ENCODE measurements around the gene LRP1B.

Gene LRP1B

DNA sequence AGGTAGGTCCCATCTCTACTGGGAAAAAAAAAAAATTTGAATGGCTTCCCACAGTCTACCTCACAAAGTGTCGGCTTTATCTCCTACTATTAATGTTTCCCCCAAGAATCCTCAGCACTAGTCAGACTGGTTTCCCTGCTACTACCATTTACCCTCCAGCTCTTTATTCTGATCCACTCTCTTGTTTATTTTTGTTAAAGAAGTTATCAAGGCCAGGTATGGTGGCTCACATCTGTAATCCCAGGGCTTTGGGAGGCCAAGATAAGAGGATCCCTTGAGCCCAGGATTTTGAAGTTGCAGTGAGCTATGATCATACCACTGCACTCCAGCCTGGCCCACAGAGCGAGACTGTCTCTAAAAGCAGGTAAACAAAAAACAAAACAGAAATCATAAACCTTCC lies 1275.3 kb downstream of the LRP1B start:
- Histone ChIP-seq H3K79me2 (ENCODE audit: low read length) (no peaks in the 10 kb centered on the region), H3K4me1 (ENCODE audit: low read length) (no peaks in the 10 kb centered on the region), H3K4me3 (ENCODE audit: low read length) (no peak overlapping the region), H3K4me2 (ENCODE audit: low read depth, low read length) (no peak overlapping the region), H3K27ac (ENCODE audit: low read length) (no peak overlapping the region), H2AFZ (ENCODE audit: low read length) (no peak overlapping the region), H3K36me3 (replicated peaks; ENCODE audit: insufficient read depth, low read length) (no peaks in the 10 kb centered on the region), H3F3A (ENCODE audit: insufficient read depth, low read length) (no peaks in the 10 kb centered on the region), H4K20me1 (ENCODE audit: insufficient read depth, low read length) (no peaks in the 10 kb centered on the region), H3K9ac (ENCODE audit: low read length) (no peak overlapping the region), H3K9me2 (replicated peaks; ENCODE audit: insufficient read depth, low read length) (no peaks in the 10 kb centered on the region), H3K9me3 (replicated peaks; ENCODE audit: insufficient read depth, low read length) (no peaks in the 10 kb centered on the region), H3K27me3 (replicated peaks; ENCODE audit: insufficient read depth, low read length) (no peaks in the 10 kb centered on the region)
- TF ChIP-seq, protein P1, sequence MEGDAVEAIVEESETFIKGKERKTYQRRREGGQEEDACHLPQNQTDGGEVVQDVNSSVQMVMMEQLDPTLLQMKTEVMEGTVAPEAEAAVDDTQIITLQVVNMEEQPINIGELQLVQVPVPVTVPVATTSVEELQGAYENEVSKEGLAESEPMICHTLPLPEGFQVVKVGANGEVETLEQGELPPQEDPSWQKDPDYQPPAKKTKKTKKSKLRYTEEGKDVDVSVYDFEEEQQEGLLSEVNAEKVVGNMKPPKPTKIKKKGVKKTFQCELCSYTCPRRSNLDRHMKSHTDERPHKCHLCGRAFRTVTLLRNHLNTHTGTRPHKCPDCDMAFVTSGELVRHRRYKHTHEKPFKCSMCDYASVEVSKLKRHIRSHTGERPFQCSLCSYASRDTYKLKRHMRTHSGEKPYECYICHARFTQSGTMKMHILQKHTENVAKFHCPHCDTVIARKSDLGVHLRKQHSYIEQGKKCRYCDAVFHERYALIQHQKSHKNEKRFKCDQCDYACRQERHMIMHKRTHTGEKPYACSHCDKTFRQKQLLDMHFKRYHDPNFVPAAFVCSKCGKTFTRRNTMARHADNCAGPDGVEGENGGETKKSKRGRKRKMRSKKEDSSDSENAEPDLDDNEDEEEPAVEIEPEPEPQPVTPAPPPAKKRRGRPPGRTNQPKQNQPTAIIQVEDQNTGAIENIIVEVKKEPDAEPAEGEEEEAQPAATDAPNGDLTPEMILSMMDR (IDR thresholded peaks at IDR 0.05; ENCODE audit: low read length), result no peak
- TF ChIP-seq EZH2 (optimal IDR thresholded peaks at IDR 0.05; ENCODE audit: low read depth, low read length) (no peak), EZH2phosphoT487 (IDR thresholded peaks at IDR 0.05; ENCODE audit: low read length) (no peak)
- no peak for DNase-seq

DNA sequence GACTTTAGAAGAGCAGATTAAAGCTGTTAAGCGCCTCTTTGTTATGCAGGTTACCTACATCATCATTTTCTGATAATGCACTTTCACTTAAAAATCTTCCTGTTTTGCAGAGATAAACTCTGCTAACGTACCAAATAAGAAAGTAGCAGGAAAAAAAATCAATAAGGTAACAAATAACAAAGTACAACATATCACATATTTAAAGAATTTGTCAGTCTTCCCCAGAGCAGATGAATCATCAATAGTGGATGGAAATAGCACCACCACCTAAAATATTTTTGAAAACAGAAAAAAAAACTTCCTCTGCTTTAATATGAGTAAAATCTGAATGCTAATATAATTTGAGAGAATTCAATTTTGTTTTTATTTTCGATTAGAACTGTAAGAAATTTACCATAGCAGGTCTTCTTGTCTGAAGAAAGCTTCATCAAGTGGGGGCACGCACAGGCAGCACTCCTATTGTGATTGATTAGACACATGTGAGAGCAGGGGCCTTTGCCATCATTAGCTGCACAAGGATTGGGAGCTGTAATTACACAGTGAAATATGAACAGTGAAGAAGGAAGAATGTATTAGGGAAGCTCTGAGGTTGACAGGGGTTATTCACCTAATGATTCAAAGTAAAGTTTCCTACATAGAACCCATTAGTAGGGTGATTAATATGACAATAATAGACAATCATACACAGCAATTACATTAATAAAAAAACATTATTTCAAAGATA lies 1279.4 kb downstream of the LRP1B start:
- no peak for DNase-seq
- TF ChIP-seq, protein P1 (IDR thresholded peaks at IDR 0.05; ENCODE audit: low read length), result no peak
- TF ChIP-seq EZH2 (optimal IDR thresholded peaks at IDR 0.05; ENCODE audit: low read depth, low read length), result no peak
- TF ChIP-seq EZH2phosphoT487 (IDR thresholded peaks at IDR 0.05; ENCODE audit: low read length), result no peak
- no peak overlapping the region for H3K27ac ChIP-seq (ENCODE audit: low read length)

GRCh38 chr2:140843186-140843585 lies 1287.6 kb downstream of the LRP1B start:
- no peaks in the 10 kb centered on the region for H4K20me1 ChIP-seq (ENCODE audit: insufficient read depth, low read length)
- no peaks in the 10 kb centered on the region for H3K4me1 ChIP-seq (ENCODE audit: low read length)
- H3K27ac ChIP-seq (ENCODE audit: low read length), result no peak overlapping the region
- H3K9ac ChIP-seq (ENCODE audit: low read length), result no peak overlapping the region
- H3F3A ChIP-seq (ENCODE audit: insufficient read depth, low read length), result no peaks in the 10 kb centered on the region
- H2AFZ ChIP-seq (ENCODE audit: low read length), result no peak overlapping the region
- H3K4me3 ChIP-seq (ENCODE audit: low read length), result no peak overlapping the region
- no peaks in the 10 kb centered on the region for H3K27me3 ChIP-seq (replicated peaks; ENCODE audit: insufficient read depth, low read length)
- H3K4me2 ChIP-seq (ENCODE audit: low read depth, low read length), result no peak overlapping the region
- TF ChIP-seq EZH2 (optimal IDR thresholded peaks at IDR 0.05; ENCODE audit: low read depth, low read length) (no peak), EZH2phosphoT487 (IDR thresholded peaks at IDR 0.05; ENCODE audit: low read length) (no peak)
- TF ChIP-seq, protein P1 (IDR thresholded peaks at IDR 0.05; ENCODE audit: low read length), result no peak
- no peaks in the 10 kb centered on the region for H3K79me2 ChIP-seq (ENCODE audit: low read length)
- no peaks in the 10 kb centered on the region for H3K9me2 ChIP-seq (replicated peaks; ENCODE audit: insufficient read depth, low read length)
- H3K9me3 ChIP-seq (replicated peaks; ENCODE audit: insufficient read depth, low read length), result no peaks in the 10 kb centered on the region
- DNase-seq, result no peak
- H3K36me3 ChIP-seq (replicated peaks; ENCODE audit: insufficient read depth, low read length), result no peaks in the 10 kb centered on the region

More for the DNA sequence above, 1279.4 kb downstream of the LRP1B start:
- Histone ChIP-seq H3K27me3 (replicated peaks; ENCODE audit: insufficient read depth, low read length) (no peaks in the 10 kb centered on the region), H3K4me1 (ENCODE audit: low read length) (no peaks in the 10 kb centered on the region), H3K79me2 (ENCODE audit: low read length) (no peaks in the 10 kb centered on the region), H3K4me3 (ENCODE audit: low read length) (no peak overlapping the region), H3K9me3 (replicated peaks; ENCODE audit: insufficient read depth, low read length) (no peaks in the 10 kb centered on the region), H3K36me3 (replicated peaks; ENCODE audit: insufficient read depth, low read length) (no peaks in the 10 kb centered on the region), H3K9ac (ENCODE audit: low read length) (no peak overlapping the region), H4K20me1 (ENCODE audit: insufficient read depth, low read length) (no peaks in the 10 kb centered on the region), H3K4me2 (ENCODE audit: low read depth, low read length) (no peak overlapping the region), H3K9me2 (replicated peaks; ENCODE audit: insufficient read depth, low read length) (no peaks in the 10 kb centered on the region), H2AFZ (ENCODE audit: low read length) (no peak overlapping the region), H3F3A (ENCODE audit: insufficient read depth, low read length) (no peaks in the 10 kb centered on the region)
